GM21723 (cell line): ENCODE data around the gene LCNL1.

Source experiments
- ATAC-seq: cut with Tn5 transposase; IDR thresholded peaks from one replicate; pipeline ENCODE4 v1.9.1; 2021; ENCODE audit warnings: mild to moderate bottlenecking, moderate library complexity; ENCODE audit not compliant: unreplicated experiment

Gene LCNL1

GRCh38 chr9:137009217-137009616 is 26.4 kb downstream of the LCNL1 start:
- ATAC-seq = no peak

DNA sequence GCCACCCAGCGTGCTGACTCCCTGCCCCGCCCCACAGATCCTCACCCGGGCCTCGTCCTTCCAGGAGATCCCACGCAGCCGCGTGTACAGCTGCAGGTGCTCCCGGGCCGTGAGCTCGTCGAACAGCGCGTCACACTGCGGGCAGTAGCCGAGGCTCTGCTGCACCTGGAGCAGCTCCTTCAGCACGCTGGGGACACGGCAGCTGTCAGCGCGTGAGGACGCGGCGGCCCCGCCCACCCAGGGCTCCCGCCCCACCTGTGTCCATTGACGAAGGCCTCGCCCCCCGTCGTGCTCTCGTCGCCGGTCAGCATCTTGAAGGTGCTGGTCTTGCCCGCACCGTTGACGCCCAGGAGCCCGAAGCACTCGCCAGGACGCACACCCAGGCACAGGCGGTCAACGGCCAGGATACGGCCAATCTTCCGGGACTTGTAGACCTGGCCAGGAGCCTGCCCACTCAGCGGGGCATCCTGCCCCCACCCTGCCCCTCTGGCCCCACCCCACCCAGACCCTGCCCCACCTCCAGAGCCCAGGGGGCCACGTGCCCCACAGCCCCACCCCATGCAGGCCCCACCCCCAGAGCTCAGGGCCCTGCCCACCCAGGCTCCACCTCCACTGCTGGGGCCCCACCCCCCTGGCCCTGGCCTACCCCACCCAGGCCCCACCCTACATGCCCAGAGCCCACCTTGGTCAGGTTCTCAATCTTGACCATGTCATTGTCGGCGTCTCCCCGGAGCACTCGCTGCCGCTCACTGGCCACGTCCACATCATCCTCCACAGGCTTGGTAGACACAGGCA is 27.3 kb downstream of the LCNL1 start:
- ATAC-seq = no peak

DNA sequence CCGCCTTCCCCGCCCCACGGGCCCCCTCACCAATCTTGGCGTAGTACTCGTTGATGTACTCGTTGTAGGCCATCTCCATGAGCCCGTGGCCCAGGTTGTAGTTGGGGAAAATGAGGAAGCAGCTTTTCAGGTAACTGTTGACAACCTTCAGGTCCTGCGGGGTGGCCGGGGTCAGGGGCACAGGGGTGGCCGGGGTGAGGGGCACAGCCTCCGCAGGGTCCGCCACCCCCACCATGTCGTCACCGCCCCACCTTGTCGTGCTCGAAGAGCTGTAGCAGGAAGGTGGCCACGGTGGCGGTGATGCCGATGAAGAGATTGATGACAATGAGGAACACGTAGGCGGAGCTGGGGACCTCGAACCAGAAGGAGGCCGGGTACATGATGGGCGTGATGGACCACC is 28.4 kb downstream of the LCNL1 start:
- no peak for ATAC-seq

- no peak for ATAC-seq
These were observed 29.3 kb downstream of the LCNL1 start for GRCh38 chr9:137011907-137012675.

GRCh38 chr9:137012694-137013570 is 30.1 kb downstream of the LCNL1 start:
- ATAC-seq = no peak

GRCh38 chr9:137013571-137013940 is 30.8 kb downstream of the LCNL1 start:
- ATAC-seq = no peak

GRCh38 chr9:137014166-137014565 is 31.4 kb downstream of the LCNL1 start:
- no peak for ATAC-seq

DNA sequence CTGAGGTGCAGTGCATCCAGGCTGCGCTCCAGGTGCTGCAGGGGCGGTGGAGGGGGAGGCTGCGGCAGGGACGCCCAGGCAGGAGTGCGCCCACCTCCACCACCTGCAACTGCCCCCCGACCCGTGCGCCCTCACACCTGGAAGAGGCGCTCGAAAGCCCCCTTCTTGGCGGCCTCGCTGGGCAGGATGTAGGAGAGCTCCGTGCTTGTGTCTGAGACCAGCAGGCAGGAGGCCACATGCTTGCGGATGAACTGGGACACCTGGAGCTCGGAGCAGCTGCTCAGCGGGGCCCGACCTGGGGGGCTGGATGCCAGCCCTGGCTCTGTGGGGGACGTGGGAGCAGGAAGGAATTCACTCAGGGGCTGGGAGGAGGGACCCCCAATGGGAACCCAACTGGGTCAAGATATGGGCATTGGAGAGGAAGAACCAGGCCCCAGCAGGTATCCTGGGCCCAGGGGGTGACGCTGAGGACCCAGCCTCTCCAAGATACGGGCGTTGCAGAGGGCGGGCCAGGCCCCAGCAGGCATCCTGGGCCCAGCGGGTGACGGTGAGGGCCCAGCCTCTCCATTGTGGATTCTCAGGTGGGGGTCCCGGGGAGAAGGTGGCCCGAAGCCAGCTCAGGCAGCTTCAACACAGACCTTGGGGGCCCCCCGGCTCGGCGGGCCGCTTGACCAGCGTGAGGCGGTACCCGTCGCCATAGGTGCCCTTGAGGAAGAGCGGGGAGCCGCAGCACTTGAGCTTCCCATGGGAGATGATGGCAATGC is 32.2 kb downstream of the LCNL1 start:
- ATAC-seq = no peak

GRCh38 chr9:137015540-137015930 is 32.7 kb downstream of the LCNL1 start:
- ATAC-seq = no peak

DNA sequence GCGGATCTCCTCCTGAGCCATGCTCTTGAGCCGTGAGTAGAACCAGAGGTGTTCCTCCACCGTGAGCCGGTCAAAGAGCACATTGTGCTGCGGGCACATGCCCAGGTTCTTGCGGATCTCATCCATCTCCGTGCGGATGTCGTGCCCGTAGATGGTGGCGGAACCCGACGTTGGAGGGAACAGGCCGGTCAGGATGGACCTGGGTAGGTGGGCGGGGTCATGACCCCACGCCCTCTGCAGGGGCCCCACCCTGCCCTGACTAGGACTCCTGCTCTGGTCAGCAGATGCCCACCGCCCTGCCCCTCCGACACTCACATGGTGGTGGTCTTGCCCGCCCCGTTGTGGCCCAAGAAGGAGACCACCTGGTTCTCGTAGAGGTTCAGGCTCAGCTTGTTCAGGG is 33.2 kb downstream of the LCNL1 start:
- no peak for ATAC-seq

DNA sequence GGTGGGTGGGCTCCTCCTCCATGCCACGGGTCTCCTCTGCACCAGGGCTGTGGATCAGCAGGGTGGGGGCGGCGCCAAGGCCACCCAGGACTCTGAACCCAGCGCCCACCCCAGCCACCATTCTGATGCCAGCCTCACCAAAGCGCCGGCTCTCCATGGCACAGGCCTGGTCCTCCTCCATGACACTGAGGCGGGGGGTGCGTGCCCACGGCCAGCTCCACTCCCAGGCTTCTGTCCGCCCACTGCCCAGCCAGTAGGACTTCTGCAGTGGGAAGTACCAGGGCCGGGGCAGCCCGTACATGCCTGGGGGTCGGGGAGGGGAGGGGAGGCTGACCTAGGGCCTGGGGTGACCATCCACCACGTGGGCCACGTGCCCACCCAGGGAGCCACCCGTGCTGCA is 33.6 kb downstream of the LCNL1 start:
- no peak for ATAC-seq

DNA sequence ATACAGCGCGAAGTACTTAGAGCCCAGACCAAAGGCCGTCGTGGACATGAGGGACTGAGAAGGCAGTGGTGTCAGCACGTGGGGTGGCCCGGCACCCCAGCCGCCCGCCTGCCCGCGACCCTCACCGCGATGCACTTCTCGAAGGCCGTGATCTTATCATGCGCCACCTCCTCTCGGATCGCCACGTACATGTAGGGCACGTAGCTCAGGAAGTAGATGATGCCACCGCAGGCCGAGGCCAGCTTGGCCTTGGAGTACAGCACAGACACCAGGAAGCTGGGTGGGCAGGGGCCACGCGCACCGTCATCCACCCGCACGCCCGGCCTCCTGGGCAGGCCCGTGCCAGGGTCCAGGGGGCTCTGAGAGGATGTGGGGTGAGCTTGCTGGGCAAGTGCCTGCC is 34.3 kb downstream of the LCNL1 start:
- no peak for ATAC-seq

DNA sequence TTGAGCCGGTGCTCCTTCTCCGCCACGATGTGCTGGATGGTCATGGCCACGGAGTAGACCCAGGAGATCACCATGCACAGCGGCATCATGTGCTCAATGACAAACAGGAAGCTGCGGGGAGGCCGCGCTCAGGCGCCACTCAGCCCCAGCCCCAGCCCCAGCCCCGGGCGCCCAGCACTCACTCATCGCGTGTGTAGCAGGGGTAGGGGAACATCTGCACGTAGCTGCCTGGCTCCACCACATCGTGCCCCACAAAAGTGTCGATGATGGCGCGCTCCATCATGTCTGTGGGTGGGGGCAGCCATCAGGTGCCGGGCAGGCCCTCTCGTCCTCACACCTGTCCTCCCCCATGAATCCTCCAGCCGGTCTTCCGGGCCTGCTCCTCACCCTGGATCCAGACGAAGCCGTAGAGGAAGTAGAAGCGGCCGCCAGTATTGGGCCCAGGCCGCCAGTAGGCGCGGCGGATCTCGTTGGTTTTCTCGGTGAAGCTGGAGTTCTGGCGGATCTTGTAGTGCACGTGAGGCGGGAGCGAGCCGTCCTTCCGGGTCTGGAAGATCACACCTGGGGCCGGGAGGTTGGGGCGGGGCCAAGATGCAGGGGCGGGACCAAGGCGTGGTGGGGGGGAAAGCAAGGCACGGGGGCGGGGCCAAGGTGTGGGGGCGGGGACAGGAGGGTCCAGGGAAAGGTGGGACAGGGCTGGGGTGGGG is 35.2 kb downstream of the LCNL1 start:
- no peak for ATAC-seq

GRCh38 chr9:137018761-137019559 is 36.2 kb downstream of the LCNL1 start:
- ATAC-seq = no peak

GRCh38 chr9:137019891-137020683 is 37.3 kb downstream of the LCNL1 start:
- ATAC-seq = no peak

GRCh38 chr9:137020771-137021567 is 38.2 kb downstream of the LCNL1 start:
- no peak for ATAC-seq

DNA sequence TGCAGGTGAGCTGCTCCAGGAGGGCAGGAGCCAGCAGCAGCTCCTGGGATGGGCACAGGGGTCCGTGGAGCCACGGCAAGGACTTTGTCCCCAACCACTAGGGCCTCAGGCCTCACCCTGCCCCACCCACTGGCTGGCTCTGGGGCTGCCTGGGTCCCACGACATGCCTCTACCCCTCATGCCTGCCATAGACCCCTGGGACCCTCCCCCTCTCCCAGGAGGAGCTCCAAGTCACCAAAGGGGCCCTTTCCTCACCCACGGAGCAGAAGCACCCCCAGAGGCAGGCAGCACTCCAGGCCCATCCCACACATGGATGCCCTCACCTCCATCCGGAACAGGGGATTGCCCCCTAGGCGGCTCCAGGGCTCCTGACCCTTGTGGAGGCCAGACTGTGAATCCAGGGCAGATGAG is 38.8 kb downstream of the LCNL1 start:
- ATAC-seq = no peak
